ENCODE data around the gene GNB5.
A peak's percentile ranks its signal among the peaks of the same experiment; 100 is the strongest.

The GNB5 gene

GRCh38 chr15:52185151-52185561 lies 6.0 kb downstream of the GNB5 start:
- H3K4me3 ChIP-seq (ENCODE audit: low read length), result no peak overlapping the region
- H3K36me3 ChIP-seq (ENCODE audit: control insufficient read depth, low read length), result no peaks in the 10 kb centered on the region
- no peaks in the 10 kb centered on the region for H4K20me1 ChIP-seq (ENCODE audit: control insufficient read depth, insufficient read depth, low read depth, low read length)
- H3K4me2 ChIP-seq (ENCODE audit: low read length), result no peak overlapping the region
- peaks cover 14% of the 10 kb centered on the region for H3F3A ChIP-seq (ENCODE audit: control insufficient read depth, insufficient read depth)
- H3K79me2 ChIP-seq (ENCODE audit: control insufficient read depth, low read length), result peaks cover 2% of the 10 kb centered on the region; the same call in 1 of the 2 replicates
- H3K27me3 ChIP-seq (ENCODE audit: control insufficient read depth, low read length), result no peaks in the 10 kb centered on the region
- H3K9me3 ChIP-seq (ENCODE audit: control insufficient read depth, insufficient read depth, low read length), result no peaks in the 10 kb centered on the region
- no peaks in the 10 kb centered on the region for H3K9me2 ChIP-seq (replicated peaks; ENCODE audit: control insufficient read depth, low read length)
- H3K4me1 ChIP-seq (ENCODE audit: control insufficient read depth, low read length), result peaks cover 35% of the 10 kb centered on the region
- TF ChIP-seq CTCF (IDR thresholded peaks at IDR 0.05; ENCODE audit: low read depth, low read length, poor library complexity, severe bottlenecking), result no peak
- TF ChIP-seq EZH2phosphoT487 (IDR thresholded peaks at IDR 0.05; ENCODE audit: borderline replicate concordance, low read length), result no peak
- H3K27ac ChIP-seq (ENCODE audit: low read depth, low read length), result no peak overlapping the region

- Histone ChIP-seq H3K27ac (ENCODE audit: low read depth, low read length) (no peak overlapping the region), H3K4me1 (ENCODE audit: control insufficient read depth, low read length) (peaks cover 35% of the 10 kb centered on the region), H4K20me1 (ENCODE audit: control insufficient read depth, insufficient read depth, low read depth, low read length) (no peaks in the 10 kb centered on the region), H3K79me2 (ENCODE audit: control insufficient read depth, low read length) (peaks cover 2% of the 10 kb centered on the region; the same call in 1 of the 2 replicates), H3K27me3 (ENCODE audit: control insufficient read depth, low read length) (no peaks in the 10 kb centered on the region), H3K4me2 (ENCODE audit: low read length) (no peak overlapping the region), H3K9me3 (ENCODE audit: control insufficient read depth, insufficient read depth, low read length) (no peaks in the 10 kb centered on the region), H3F3A (ENCODE audit: control insufficient read depth, insufficient read depth) (peaks cover 14% of the 10 kb centered on the region), H3K9me2 (replicated peaks; ENCODE audit: control insufficient read depth, low read length) (no peaks in the 10 kb centered on the region), H3K4me3 (ENCODE audit: low read length) (no peak overlapping the region), H3K36me3 (ENCODE audit: control insufficient read depth, low read length) (no peaks in the 10 kb centered on the region)
- TF ChIP-seq EZH2phosphoT487 (IDR thresholded peaks at IDR 0.05; ENCODE audit: borderline replicate concordance, low read length) (no peak), CTCF (IDR thresholded peaks at IDR 0.05; ENCODE audit: low read depth, low read length, poor library complexity, severe bottlenecking) (no peak)
These were observed 6.5 kb downstream of the GNB5 start for GRCh38 chr15:52184721-52185120.

- H3K79me2 ChIP-seq (ENCODE audit: control insufficient read depth, low read length), result peaks cover 8% of the 10 kb centered on the region
- peak; percentile 74 for TF ChIP-seq CTCF (IDR thresholded peaks at IDR 0.05; ENCODE audit: low read depth, low read length, poor library complexity, severe bottlenecking)
- no peak for TF ChIP-seq EZH2phosphoT487 (IDR thresholded peaks at IDR 0.05; ENCODE audit: borderline replicate concordance, low read length)
- no peaks in the 10 kb centered on the region for H3K27me3 ChIP-seq (ENCODE audit: control insufficient read depth, low read length)
- no peaks in the 10 kb centered on the region for H3K36me3 ChIP-seq (ENCODE audit: control insufficient read depth, low read length)
- peak overlapping the region; percentile 29 for H3K27ac ChIP-seq (ENCODE audit: low read depth, low read length)
- no peaks in the 10 kb centered on the region for H3K9me3 ChIP-seq (ENCODE audit: control insufficient read depth, insufficient read depth, low read length)
- peaks cover 38% of the 10 kb centered on the region for H3K4me1 ChIP-seq (ENCODE audit: control insufficient read depth, low read length)
- peak overlapping the region; percentile 38 for H3K4me2 ChIP-seq (ENCODE audit: low read length)
- H3F3A ChIP-seq (ENCODE audit: control insufficient read depth, insufficient read depth), result peaks cover 14% of the 10 kb centered on the region
- peak overlapping the region; percentile 26; the same call in 1 of the 2 replicates for H3K4me3 ChIP-seq (ENCODE audit: low read length)
- no peaks in the 10 kb centered on the region for H3K9me2 ChIP-seq (replicated peaks; ENCODE audit: control insufficient read depth, low read length)
- H4K20me1 ChIP-seq (ENCODE audit: control insufficient read depth, insufficient read depth, low read depth, low read length), result no peaks in the 10 kb centered on the region
These were observed 7.5 kb downstream of the GNB5 start for GRCh38 chr15:52183562-52184173.
